GM10847 (cell line): Measurements from ENCODE around the gene BBOX1.

Experiments used
- POLR2A ChIP-seq: IDR thresholded peaks from 2 replicates; pipeline ENCODE4 v1.6.1; 2011; ENCODE audit not compliant: insufficient read length; ENCODE audit errors: extremely low read depth

Gene BBOX1

DNA sequence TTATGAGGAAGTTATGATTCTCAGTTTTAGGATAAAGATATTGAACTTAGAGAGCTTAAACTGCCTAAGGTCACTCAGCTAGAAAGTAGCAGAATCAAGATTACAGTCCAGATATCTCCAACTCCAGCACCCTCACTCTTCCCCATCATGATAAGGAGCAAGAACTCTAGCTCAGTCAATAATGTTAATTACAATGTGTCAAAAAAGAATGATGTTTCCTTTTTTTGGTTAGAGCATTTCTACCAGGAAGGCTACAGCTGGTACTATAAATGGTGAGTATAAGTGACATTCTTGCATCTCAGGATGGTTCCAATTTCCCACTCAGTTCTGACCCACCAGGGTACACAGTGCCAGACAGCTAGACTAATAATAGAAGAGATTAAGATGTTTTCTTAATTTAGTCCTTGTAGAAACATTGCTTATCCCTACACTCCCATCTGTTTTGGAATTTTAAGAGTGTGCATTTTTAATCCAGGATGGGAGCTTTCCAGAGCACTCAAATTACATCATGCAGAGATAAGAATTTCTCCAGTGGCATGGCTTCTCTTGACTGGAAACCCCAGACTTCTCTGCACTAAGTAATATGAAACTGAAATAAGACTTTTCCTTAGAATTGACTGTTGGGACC is 21.6 kb upstream of the BBOX1 start:
- no peak for TF ChIP-seq POLR2A

DNA sequence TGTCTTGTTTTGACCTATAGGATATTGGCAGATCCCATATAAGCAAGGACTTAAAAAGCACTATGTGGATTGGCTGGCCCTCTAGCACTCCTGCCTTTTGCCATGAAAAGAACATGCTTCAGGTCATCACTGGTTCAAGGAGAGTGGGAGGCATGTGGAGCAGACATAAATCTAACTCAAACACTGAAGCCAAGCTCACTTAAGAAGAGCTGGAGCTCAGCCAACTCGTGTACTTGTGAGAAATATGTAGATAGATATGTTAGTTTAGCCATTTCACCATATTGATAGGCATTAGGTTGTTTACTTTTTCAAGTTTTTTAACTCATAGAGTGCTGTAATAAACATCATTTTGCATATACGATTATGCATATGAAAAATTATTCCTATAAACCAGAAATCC is 19.9 kb upstream of the BBOX1 start:
- no peak for TF ChIP-seq POLR2A

DNA sequence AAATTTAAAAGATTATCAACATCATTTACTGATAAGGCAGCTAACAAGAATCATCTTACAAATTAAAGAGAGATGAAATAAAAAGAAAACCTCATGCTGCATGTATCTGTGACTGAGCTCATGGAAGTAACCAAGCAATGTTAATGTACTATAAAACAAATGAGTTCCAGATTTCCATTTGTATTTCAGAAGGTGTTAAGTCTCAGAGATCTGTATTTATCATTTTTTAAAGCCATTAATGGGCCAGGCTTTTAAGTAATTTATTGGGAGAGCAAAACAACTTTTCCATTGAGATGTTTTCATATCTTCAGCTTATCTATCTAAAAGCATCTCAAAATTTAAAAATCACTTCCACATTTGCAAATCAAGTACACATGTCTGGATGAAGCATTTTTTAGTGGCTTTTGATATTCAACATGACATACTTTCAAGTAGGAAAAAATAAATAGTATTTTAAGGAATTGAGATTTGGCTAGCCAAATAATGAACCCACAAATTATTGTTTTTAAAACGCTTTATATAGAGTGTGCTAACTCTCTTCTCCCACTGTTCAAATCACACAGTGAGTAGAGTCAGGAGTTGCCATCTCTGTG is 17.9 kb upstream of the BBOX1 start:
- no peak for TF ChIP-seq POLR2A

DNA sequence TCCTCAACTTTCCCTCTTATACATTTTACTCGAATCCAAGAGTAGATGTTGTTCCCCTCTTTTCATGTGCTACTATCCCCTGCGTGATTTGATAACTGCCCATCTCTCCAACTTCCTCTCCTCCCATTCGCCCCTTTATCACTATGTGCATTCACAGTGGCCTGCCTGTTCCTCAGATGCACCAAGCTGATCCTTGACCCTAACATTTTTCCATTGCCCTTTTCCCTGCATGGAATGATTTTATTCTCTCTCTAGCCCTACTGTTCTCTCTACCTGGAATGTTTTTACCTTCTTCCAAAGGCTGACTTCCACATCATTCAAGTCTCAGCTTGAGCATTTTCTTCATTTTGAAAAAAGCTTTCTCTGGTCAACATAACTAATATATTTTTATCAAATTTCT is 15.8 kb upstream of the BBOX1 start:
- TF ChIP-seq POLR2A: no peak

DNA sequence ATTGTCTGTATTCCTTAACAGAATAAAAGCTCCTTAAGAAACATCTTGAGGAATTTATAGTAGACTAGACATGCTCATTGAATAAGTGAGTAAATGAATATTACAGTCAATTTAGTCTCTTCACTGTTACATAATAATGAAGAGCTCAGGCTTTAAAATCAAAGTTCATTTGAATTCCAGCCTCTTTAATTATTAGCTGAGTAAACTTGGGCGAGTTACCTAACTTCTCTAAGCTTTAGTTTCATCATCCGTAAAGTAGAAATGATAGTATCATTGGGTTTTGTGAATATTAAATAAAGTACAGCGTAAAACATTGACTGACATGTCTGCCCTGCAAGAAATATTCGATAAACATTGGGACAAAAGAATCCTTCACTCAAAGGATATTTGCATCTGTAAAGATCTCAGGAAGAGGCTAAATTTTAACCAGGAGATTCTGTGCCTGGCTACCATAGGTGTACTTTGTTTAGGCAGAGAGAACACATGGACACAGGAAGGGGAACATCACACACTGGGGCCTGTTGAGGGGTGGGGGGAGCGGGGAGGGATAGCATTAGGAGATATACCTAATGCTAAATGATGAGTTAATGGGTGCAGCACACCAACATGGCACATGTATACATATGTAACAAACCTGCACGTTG is 15.2 kb upstream of the BBOX1 start:
- no peak for TF ChIP-seq POLR2A

DNA sequence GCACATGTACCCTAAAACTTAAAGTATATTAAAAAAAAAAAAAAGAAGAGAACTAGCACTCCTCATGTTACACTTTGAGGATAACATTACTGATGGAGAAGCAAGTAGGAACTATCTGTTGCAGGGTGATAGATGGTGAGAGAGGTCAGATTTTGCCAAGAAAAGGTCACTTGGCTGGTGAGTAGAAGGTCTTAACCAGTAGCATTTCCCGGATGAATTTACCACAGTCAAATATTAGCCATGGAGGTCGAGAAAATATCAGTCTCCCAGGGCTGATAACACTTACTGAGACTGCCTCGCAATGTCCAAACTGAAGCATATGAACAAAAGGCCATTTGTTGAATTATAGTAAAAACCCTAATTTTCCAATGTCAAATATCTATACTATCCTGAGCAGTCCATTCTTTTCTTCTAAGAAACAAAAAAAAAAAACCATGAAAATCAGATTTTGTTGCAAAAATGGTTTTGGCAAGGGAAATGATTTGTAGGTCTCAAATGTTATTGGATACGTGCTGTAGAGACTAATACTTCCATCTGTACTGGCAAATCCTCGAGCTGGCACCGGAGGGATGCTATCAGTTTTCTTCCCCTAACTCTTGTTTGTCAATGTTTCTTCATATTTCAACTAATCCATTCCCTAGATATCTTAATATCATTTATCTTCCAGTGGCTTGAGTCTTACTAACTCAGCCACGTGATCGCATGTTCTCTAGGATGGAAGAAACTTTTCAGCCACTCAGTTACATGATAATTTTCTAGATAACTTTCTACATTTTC is 14.5 kb upstream of the BBOX1 start:
- TF ChIP-seq POLR2A: no peak

DNA sequence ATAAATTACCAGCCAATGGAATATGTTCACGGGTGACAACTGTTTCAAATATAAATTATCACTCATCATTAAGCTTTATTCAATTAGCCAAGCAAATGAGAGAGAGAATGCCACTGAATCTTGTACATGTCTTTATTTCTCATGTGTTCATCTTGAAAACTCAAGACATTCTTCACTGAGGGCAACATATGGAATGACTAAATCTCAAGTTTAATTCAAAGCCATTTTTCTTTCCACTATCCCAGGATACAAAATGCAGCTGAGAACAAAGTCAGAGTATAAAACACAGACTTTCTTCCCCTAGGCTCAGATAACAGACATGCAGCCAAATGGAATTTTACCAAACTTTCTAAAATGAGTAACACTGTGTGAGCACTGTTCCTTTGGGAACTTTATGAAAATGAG is 12.1 kb upstream of the BBOX1 start:
- no peak for TF ChIP-seq POLR2A

DNA sequence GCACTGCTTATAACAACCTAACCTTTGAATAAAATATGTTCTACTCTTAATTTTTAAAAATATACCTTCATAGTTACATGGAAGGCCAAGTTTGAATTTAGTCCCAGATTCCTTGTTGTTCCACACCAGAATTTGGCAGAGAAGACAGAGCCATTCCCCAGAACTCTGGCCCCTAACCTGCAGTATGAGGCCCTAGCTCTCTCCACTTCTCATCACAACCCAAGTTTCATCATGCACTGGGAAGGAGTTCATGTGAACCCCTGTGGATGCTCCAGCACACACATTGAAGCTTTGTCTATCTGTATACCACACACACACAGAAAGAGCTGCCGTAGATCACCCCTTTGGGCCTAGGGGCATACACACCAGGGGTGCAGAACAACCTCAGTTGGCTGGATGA is 10.6 kb upstream of the BBOX1 start:
- no peak for TF ChIP-seq POLR2A

DNA sequence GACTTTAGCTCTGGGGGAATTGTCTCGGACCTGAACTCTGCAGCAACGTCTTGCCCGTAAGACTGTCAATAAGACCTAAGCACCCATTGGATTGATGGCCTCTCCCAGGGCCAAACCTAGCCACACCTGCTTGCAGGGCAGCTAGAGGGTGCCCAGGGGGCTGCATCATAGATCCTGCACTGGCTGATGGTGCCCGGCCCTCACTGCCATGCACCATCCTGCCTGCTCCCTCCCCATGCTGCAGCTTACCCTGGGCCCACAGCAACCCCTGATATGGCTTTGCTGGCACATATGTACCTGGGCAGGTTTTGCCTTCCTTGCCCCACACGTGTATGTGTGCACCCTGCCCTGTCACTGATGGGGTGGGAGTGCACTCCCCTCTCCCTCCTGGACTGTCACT is 8.9 kb upstream of the BBOX1 start:
- TF ChIP-seq POLR2A: no peak

DNA sequence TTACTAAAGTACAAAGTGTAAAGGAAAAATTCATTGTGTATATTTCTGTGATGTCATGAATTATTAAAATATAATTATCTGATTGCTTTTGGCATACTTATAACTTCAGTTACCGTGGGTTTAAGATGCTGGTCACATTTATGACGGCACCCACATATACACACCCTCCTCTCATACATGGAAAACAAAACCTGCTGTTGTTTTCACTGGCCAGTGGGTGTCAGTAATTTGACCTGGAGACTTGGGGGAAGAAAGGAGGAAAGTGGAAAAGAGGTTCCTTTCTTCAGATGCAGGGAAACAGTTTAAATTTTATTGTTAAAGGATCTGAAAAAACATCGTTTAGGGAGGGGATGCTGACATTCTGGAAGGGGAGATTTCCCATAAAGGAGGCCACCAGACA is 742 bp upstream of the BBOX1 start:
- no peak for TF ChIP-seq POLR2A

DNA sequence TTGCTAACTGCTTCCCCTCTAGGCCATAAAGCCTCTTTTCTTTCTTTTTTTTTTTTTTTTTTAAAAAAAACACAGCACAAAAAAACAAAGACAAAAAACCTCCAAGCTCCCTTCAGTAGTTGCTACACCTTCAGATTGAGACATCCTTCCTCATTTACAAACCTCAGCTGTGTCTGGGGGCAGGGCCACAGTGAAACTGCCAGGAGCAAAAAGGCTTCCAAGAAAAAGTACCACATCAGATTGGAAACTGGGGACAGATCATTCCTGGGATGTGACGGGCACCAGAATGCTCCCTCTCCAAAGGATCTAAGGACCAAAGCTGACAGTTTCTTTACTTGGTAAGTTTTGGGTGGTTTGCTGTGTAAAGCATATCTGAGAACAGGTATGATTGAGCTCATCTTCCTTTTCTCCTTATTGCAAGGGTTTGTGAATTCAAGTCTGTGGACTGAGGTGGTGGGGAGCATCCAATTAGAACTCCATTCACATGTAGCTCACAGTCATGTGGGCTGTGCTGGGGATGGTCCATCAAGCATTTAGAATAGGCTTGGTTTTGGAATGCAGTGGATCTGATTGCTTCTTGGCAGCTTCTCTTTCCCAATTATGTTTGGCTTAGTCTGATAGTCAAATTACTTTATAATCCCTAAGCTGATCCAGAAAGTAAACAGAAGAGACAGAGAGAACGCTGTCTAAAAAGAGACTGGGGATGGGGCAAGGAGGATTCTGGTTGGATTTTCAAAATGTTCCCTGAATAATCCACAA is 705 bp downstream of the BBOX1 start:
- TF ChIP-seq POLR2A: no peak

DNA sequence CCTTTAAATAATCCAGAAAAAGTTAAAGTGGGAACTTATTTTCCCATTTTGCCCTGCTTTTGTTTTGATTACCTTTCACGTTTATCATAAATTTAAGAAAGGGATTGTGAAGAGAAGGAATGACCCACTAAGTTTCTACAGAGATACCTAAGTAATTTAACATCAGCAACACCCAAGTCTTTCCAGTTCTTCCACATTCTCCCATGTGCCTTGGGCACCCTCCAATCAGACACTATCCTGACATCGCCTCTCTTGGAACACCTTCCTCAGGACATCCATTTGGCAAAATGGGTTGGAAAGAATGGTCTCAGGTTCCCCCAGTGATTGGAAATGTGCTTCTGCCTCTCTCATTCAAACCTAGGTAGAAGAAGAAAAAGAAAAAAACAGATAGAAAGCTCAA is 6.3 kb downstream of the BBOX1 start:
- no peak for TF ChIP-seq POLR2A

DNA sequence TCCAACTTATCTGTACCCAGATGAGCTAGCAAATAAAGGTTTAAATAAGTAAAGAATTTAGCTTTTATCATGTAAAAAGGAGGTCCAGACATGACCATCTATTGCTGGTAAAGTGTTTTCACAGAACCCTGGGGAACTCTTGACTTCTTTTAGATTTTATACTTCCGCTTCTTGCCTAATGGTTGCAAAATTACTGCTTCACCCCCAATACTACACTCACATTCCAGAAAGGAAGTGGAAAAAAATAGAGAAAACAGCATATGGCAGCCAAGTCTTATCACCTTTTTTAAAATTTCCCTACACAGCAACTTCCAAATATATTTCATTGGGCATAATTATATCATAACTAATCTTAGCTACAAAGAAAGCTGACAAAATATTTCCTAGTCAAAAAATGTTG is 12.1 kb downstream of the BBOX1 start:
- no peak for TF ChIP-seq POLR2A

DNA sequence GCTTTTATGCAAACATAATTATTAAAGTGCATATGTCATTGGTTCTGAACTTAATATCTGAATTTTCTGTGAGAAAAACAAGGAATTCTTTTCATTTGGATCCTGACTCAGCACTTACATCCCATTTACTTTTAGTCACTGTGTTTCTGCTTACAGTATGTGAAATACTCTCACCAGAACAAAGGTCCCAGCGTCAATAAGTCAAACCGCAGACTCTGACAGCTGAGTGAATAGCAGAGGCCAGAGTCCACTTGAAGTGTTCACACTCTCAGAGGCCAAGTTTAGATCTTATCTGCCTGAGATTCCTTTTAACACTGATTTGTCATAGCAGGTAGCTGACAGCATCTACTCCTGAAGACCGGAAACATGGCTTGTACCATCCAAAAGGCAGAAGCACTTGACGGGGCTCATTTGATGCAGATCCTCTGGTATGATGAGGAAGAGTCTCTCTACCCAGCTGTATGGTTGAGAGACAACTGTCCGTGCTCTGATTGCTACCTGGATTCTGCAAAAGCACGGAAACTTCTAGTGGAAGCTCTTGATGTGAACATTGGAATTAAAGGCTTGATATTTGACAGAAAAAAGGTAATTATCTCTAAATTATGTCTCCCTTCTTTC is 14.6 kb downstream of the BBOX1 start:
- no peak for TF ChIP-seq POLR2A
